Adrenal gland (tissue), 12 donors: ENCODE measurements around the gene FKBP3. TPM values are rescaled to one million over a fixed set of nuclear protein-coding genes. Genes with fewer than 3 reads are reported as not detected.
"Not testable (repeated sequence)": the region's sequence is repeated elsewhere in the genome, so short reads cannot be mapped to it uniquely, and the experiment has no call there.

Source experiments
- DNase-seq, 7 donors: peaks; one replicate each; pipeline ENCODE4 v3.0.0-alpha.2; 2019 to 2020
- H3K27ac ChIP-seq, 5 donors: fragments of 200-600 bp; sonication (generic) in 4 of 5; 1 replicate in 3 of 5; 2 replicates in 2 of 5; pipeline versions ENCODE4 v1.5.1 to v1.8.0; 2016 to 2020; ENCODE audit warnings: mild to moderate bottlenecking in 1 of 5
- H3K27me3 ChIP-seq: fragments of 200-600 bp; 2 replicates; pipeline ENCODE4 v1.8.0; 2021
- H3K36me3 ChIP-seq, 2 donors: fragments of 200-600 bp; replicated peaks in 1 of 2; 1 replicate in 1 of 2; 2 replicates in 1 of 2; pipeline versions ENCODE4 v1.5.1 to v1.8.0; 2018 to 2022
- H3K4me1 ChIP-seq, 2 donors: fragments of 200-600 bp; replicated peaks in 1 of 2; 1 replicate in 1 of 2; 2 replicates in 1 of 2; pipeline versions ENCODE4 v1.5.1 to v1.8.0; 2018 to 2021
- H3K4me3 ChIP-seq, 4 donors: fragments of 200-600 bp; sonication (generic) in 3 of 4; one replicate each; pipeline ENCODE4 v1.5.1; 2016 to 2018
- H3K9me3 ChIP-seq, 3 donors: fragments of 200-600 bp; sonication (generic) in 1 of 3; replicated peaks in 1 of 3; 1 replicate in 2 of 3; 2 replicates in 1 of 3; pipeline versions ENCODE4 v1.5.1 to v1.8.0; 2016 to 2021
- CTCF ChIP-seq, 6 experiments: fragments of 450-650 bp in 4 of 6; fragments of 200-600 bp in 2 of 6; sonication (generic) in 1 of 6; IDR thresholded peaks; 1 replicate in 5 of 6; 2 replicates in 1 of 6; pipeline versions ENCODE4 v1.5.1 to v1.8.0; 2016 to 2021; ENCODE audit warnings: antibody characterized with exemption in 6 of 6, mild to moderate bottlenecking in 2 of 6, moderate library complexity in 1 of 6
- POLR2A ChIP-seq, 2 donors: fragments of 450-650 bp; IDR thresholded peaks; one replicate each; pipeline ENCODE4 v1.6.1; 2017; ENCODE audit warnings: antibody characterized with exemption in 2 of 2, mild to moderate bottlenecking in 2 of 2, moderate library complexity in 1 of 2
- WGBS, 4 donors: extraction: QIAGEN DNeasy Blood & Tissue Kit in 2 of 4; methylation state at CpG; one replicate each; pipeline versions ENCODE4 v1.1.5 to v1.1.7; 2013 to 2017; 5-methylcytosine and 5-hydroxymethylcytosine counted together
- intact Hi-C, 2 donors: fragments of 100-400 bp; cut with DNase I; formaldehyde crosslinking; loops; one replicate each; pipeline versions ENCODE4 v1.14.1 to v1.15.0; 2022 to 2023
- polyA plus RNA-seq, 3 donors: library from polyadenylated mRNA; stranded (reverse); fragments of 200-250 nt in 2 of 3; fragments of 350-450 nt in 1 of 3; fragmentation: Illumina TruSeq in 1 of 3; extraction: RNeasy Lipid Tissue Mini Kit (QIAGEN cat#74804) in 1 of 3; gene quantifications; one replicate each; pipeline ENCODE4 v1.2.3, GENCODE V29; 2013 to 2014
- total RNA-seq, 9 donors: library from RNA; depleted of rRNA in 4 of 9; stranded (reverse); fragments of >200 nt in 4 of 9; fragments of 120-200 nt in 1 of 9; fragmentation: NEBNext Ultra II Directional in 1 of 9; extraction: Animal tissue kit (Norgen Biotek cat#: 25700) in 1 of 9; gene quantifications; one replicate each; pipeline versions ENCODE4 v1.1.0 to v1.2.4, GENCODE V29; 2013 to 2023
- donor health status: healthy with polysubstance abuse.
- donor health status: Bipolar disorder and iron deficiency.
- donor health status: DM: yes; HTN: yes; CAD: no.
- donor health status: DM: no; HTN: no; CAD: no.
- donor health status: DM: no; HTN: no; CAD: no.
- donor health status: DM: yes; HTN: yes; CAD: no.

The FKBP3 gene
- total and polyA plus RNA-seq, 12 donors: 15.7 to 146 (median 48.7) TPM

GRCh38 chr14:45082420-45082819 is 51.9 kb downstream of the FKBP3 start:
- Histone ChIP-seq H3K27me3 (no peaks in the 10 kb centered on the region), H3K27ac (peak overlapping the region in 4 of 5 donors; percentile 23 to 90 (median 53)), H3K4me3 (peak overlapping the region in 2 of 4 donors; percentile 10 to 24), H3K4me1 (peaks cover 11 to 29% of the 10 kb centered on the region in 2 donors), H3K9me3 (no peaks in the 10 kb centered on the region), H3K36me3 (no peaks in the 10 kb centered on the region)
- intact Hi-C loops: no loop called here
- peak in 6 of 7 donors; percentile 32 to 65 (median 44) for DNase-seq
- TF ChIP-seq POLR2A (IDR thresholded peaks at IDR 0.05): peak in 1 of 2 donors; percentile 51
- no peak for TF ChIP-seq CTCF (IDR thresholded peaks at IDR 0.05)
- WGBS, 4 donors: 41 to 54% (median 46%) methylated on average over 2 of the region's 2 CpGs

GRCh38 chr14:45081096-45081495 is 53.2 kb downstream of the FKBP3 start:
- intact Hi-C loops, H3K4me3 ChIP-seq, H3K27ac ChIP-seq, H3K9me3 ChIP-seq, H3K27me3 ChIP-seq, H3K36me3 ChIP-seq, DNase-seq: not testable (repeated sequence)
- peaks cover 9 to 16% of the 10 kb centered on the region in 2 donors for H3K4me1 ChIP-seq
- WGBS, 4 donors: 92 to 96% (median 94%) methylated on average over 3 of the region's 3 CpGs

GRCh38 chr14:45080416-45080968 is 53.8 kb downstream of the FKBP3 start:
- 98 to 100% (median 98%) methylated on average over 5 to 40 of the region's 40 CpGs for WGBS, 4 donors

GRCh38 chr14:45078323-45078722 is 56.0 kb downstream of the FKBP3 start:
- no peak for TF ChIP-seq POLR2A (IDR thresholded peaks at IDR 0.05)
- TF ChIP-seq CTCF (IDR thresholded peaks at IDR 0.05): no peak
- Histone ChIP-seq H3K4me3 (no peak overlapping the region), H3K36me3 (no peaks in the 10 kb centered on the region), H3K27me3 (no peaks in the 10 kb centered on the region), H3K9me3 (no peaks in the 10 kb centered on the region), H3K4me1 (peaks cover 0 to 3% of the 10 kb centered on the region in 2 donors), H3K27ac (no peak overlapping the region)
- DNase-seq: no peak
- intact Hi-C loops: no loop called here
- 93 to 100% (median 96%) methylated on average over 1 of the region's 1 CpG for WGBS, 4 donors

More at GRCh38 chr14:45080416-45080968, 53.8 kb downstream of the FKBP3 start:
- H3K4me3 ChIP-seq, DNase-seq, intact Hi-C loops, H3K9me3 ChIP-seq, H3K4me1 ChIP-seq, H3K27me3 ChIP-seq, H3K36me3 ChIP-seq, H3K27ac ChIP-seq: not testable (repeated sequence)

- DNase-seq: no peak
- Histone ChIP-seq H3K27me3 (no peaks in the 10 kb centered on the region), H3K9me3 (no peaks in the 10 kb centered on the region), H3K4me3 (no peak overlapping the region), H3K27ac (no peak overlapping the region), H3K36me3 (no peaks in the 10 kb centered on the region), H3K4me1 (no peaks in the 10 kb centered on the region)
- TF ChIP-seq POLR2A (IDR thresholded peaks at IDR 0.05) (no peak), CTCF (IDR thresholded peaks at IDR 0.05) (no peak)
- 86 to 94% (median 89%) methylated on average over 5 of the region's 5 CpGs for WGBS, 4 donors
- intact Hi-C loops: no loop called here
Observed at GRCh38 chr14:45073231-45073879, 60.9 kb downstream of the FKBP3 start.
